Measurements from ENCODE around the gene JARID2. TPM values are rescaled to one million over a fixed set of nuclear protein-coding genes. Genes with fewer than 3 reads are reported as not detected.

The JARID2 gene
- total and polyA plus RNA-seq, 10 of the 15 experiments (the other 5 are each of a cell fraction or from before 2014, with no cell fraction given), result 4.2 to 21.6 (median 11.7) TPM

- no peak for ATAC-seq
Measured at GRCh38 chr6:15531973-15532372, 286.1 kb downstream of the JARID2 start.

GRCh38 chr6:15533379-15534026, 287.6 kb downstream of the JARID2 start:
- Histone ChIP-seq H3K4me1 (ENCODE audit: control insufficient read depth, insufficient read depth, low read length) (no peaks in the 10 kb centered on the region), H3K36me3 (ENCODE audit: control insufficient read depth in 2 of 2, insufficient read depth in 2 of 2, low read length in 1 of 2) (peaks cover 0 to 5% of the 10 kb centered on the region in 2 experiments; a peak in 3 of 4 replicates), H2AFZ (ENCODE audit: control insufficient read depth, low read depth, low read length) (no peak overlapping the region), H3K9me3 (replicated peaks; ENCODE audit: control insufficient read depth, insufficient read depth, low read length) (no peaks in the 10 kb centered on the region; the same call in 2 of the 3 replicates), H3K27me3 (replicated peaks in 1 of 2; ENCODE audit: control insufficient read depth in 2 of 2, insufficient read depth in 2 of 2, low read length in 1 of 2) (no peaks in the 10 kb centered on the region), H3K79me2 (ENCODE audit: control insufficient read depth, insufficient read depth, low read length) (no peaks in the 10 kb centered on the region), H4K20me1 (ENCODE audit: control insufficient read depth, insufficient read depth) (no peaks in the 10 kb centered on the region), H3K4me3 (no peak overlapping the region), H3K4me2 (ENCODE audit: control insufficient read depth, insufficient read depth) (no peak overlapping the region), H3K27ac (ENCODE audit: control insufficient read depth, insufficient read depth) (no peak overlapping the region), H3K9ac (ENCODE audit: control insufficient read depth, insufficient read depth, low read length) (no peak overlapping the region)
- intact Hi-C loops (cut with micrococcal nuclease; ENCODE audit: unreplicated experiment), result no loop called here
- SMC1A ChIA-PET (ENCODE audit: uncharacterized antibody, unreplicated experiment), result interaction anchor here (1.8 to 2.1 kb wide), 2 partner anchors 38 to 90 kb away, joined by 5 to 8 read pairs; no protein-coding TSS in a partner anchor
- RAD21 ChIA-PET (ENCODE audit: unreplicated experiment), result interaction anchor here (1.0 kb wide), 1 partner anchor 130 kb away, joined by 4 read pairs; the partner anchor contains the start of gene DTNBP1
- CTCF ChIA-PET, result interaction anchor here (1.6 kb wide), 1 partner anchor 91 kb away, joined by 4 read pairs; no protein-coding TSS in a partner anchor
- ATAC-seq (no peak), DNase-seq (ENCODE audit: low read depth, low spot score) (no peak), FAIRE-seq (no peak)
- POLR2A ChIA-PET, result no interaction called here
- 84% methylated on average over 12 of the region's 12 CpGs for WGBS (ENCODE audit: insufficient coverage, insufficient replicate concordance, low lambda C conversion rate, missing lambda C conversion rate)
- no TSS peak for BruUV-seq (replicated peaks)
- in situ Hi-C loops (cut with MboI), result no loop called here
- TF ChIP-seq HSF1 (IDR thresholded peaks at IDR 0.05; ENCODE audit: low read depth, low read length) (no peak), HDAC2 (IDR thresholded peaks at IDR 0.05) (no peak), NFYA (IDR thresholded peaks at IDR 0.05; ENCODE audit: borderline replicate concordance, low read depth, low read length) (no peak), ETV6 (conservative IDR thresholded peaks at IDR 0.05 in 1 of 2, IDR thresholded peaks at IDR 0.05 in 1 of 2; ENCODE audit: borderline replicate concordance in 1 of 2, low read depth in 1 of 2) (no peak), SMAD1 (IDR thresholded peaks at IDR 0.05; ENCODE audit: low read depth, partially characterized antibody) (no peak), GATAD2B (conservative IDR thresholded peaks at IDR 0.05; ENCODE audit: low read depth) (no peak), ZNF217 (IDR thresholded peaks at IDR 0.05) (no peak), CUX1 (IDR thresholded peaks at IDR 0.05; ENCODE audit: insufficient replicate concordance, low read depth, low read length) (no peak)

More at GRCh38 chr6:15531973-15532372, 286.1 kb downstream of the JARID2 start:
- Histone ChIP-seq H3K4me2 (ENCODE audit: control insufficient read depth, insufficient read depth) (no peak overlapping the region), H3K4me3 (no peak overlapping the region), H3K36me3 (ENCODE audit: control insufficient read depth in 2 of 2, insufficient read depth in 2 of 2, low read length in 1 of 2) (peaks cover 0 to 5% of the 10 kb centered on the region in 2 experiments; a peak in 3 of 4 replicates), H3K9me3 (replicated peaks; ENCODE audit: control insufficient read depth, insufficient read depth, low read length) (no peaks in the 10 kb centered on the region; the same call in 2 of the 3 replicates), H3K9ac (ENCODE audit: control insufficient read depth, insufficient read depth, low read length) (no peak overlapping the region), H3K4me1 (ENCODE audit: control insufficient read depth, insufficient read depth, low read length) (no peaks in the 10 kb centered on the region), H3K79me2 (ENCODE audit: control insufficient read depth, insufficient read depth, low read length) (no peaks in the 10 kb centered on the region), H2AFZ (ENCODE audit: control insufficient read depth, low read depth, low read length) (no peak overlapping the region), H4K20me1 (ENCODE audit: control insufficient read depth, insufficient read depth) (no peaks in the 10 kb centered on the region), H3K27ac (ENCODE audit: control insufficient read depth, insufficient read depth) (no peak overlapping the region), H3K27me3 (replicated peaks in 1 of 2; ENCODE audit: control insufficient read depth in 2 of 2, insufficient read depth in 2 of 2, low read length in 1 of 2) (no peaks in the 10 kb centered on the region)
- TF ChIP-seq RELA (IDR thresholded peaks at IDR 0.05; ENCODE audit: borderline replicate concordance, partially characterized antibody) (no peak), SMAD5 (IDR thresholded peaks at IDR 0.05; ENCODE audit: low read depth) (no peak), NFYB (IDR thresholded peaks at IDR 0.05; ENCODE audit: insufficient read depth, low read depth, low read length) (no peak)
- in situ Hi-C loops (cut with MboI) (no loop called here), intact Hi-C loops (cut with micrococcal nuclease; ENCODE audit: unreplicated experiment) (no loop called here)
- no peak for DNase-seq (ENCODE audit: low read depth, low spot score)
- 88% methylated on average over 6 of the region's 7 CpGs for WGBS (ENCODE audit: insufficient coverage, insufficient replicate concordance, low lambda C conversion rate, missing lambda C conversion rate)
- POLR2A ChIA-PET, result no interaction called here
- no peak for FAIRE-seq
- no TSS peak for BruUV-seq (replicated peaks)
- CTCF ChIA-PET, result no interaction called here
- RAD21 ChIA-PET (ENCODE audit: unreplicated experiment), result no interaction called here
- SMC1A ChIA-PET (ENCODE audit: uncharacterized antibody, unreplicated experiment), result no interaction called here
